CD14-positive monocyte (primary cell): ENCODE results near the gene PLPP6. TPM values are rescaled to one million over a fixed set of nuclear protein-coding genes. Genes with fewer than 3 reads are reported as not detected.

Experiments
- DNase-seq, 3 donors: peaks; one replicate each; pipeline ENCODE4 v3.0.0-alpha.2; 2011 to 2022
- H2AFZ ChIP-seq: 2 replicates; pipeline ENCODE4 v1.6.0; 2012; ENCODE audit warnings: mild to moderate bottlenecking, low read depth, low read length, inconsistent platforms; ENCODE audit not compliant: insufficient read depth, poor library complexity, severe bottlenecking
- H3K27ac ChIP-seq, 2 donors: 1 replicate in 1 of 2; 2 replicates in 1 of 2; pipeline ENCODE4 v1.5.1; 2012 to 2013; ENCODE audit warnings: low read length in 2 of 2, control low read depth in 1 of 2, inconsistent platforms in 1 of 2, low read depth in 1 of 2, mild to moderate bottlenecking in 1 of 2
- H3K27me3 ChIP-seq, 2 donors: one replicate each; pipeline versions ENCODE4 v1.6.0 to v1.6.1; 2011 to 2013; ENCODE audit warnings: low read length in 2 of 2; ENCODE audit not compliant: control insufficient read depth in 2 of 2, insufficient read depth in 2 of 2
- H3K36me3 ChIP-seq, 2 donors: replicated peaks in 1 of 2; 1 replicate in 1 of 2; 2 replicates in 1 of 2; pipeline versions ENCODE4 v1.5.1 to v1.6.1; 2012 to 2013; ENCODE audit warnings: low read length in 2 of 2, control low read depth in 1 of 2, inconsistent platforms in 1 of 2, mild to moderate bottlenecking in 1 of 2; ENCODE audit not compliant: insufficient read depth in 2 of 2, control insufficient read depth in 1 of 2
- H3K4me1 ChIP-seq, 2 donors: 1 replicate in 1 of 2; 2 replicates in 1 of 2; pipeline versions ENCODE4 v1.5.1 to v1.6.1; 2012 to 2013; ENCODE audit warnings: low read length in 2 of 2, control low read depth in 1 of 2, inconsistent platforms in 1 of 2, mild to moderate bottlenecking in 1 of 2, moderate library complexity in 1 of 2; ENCODE audit not compliant: insufficient read depth in 2 of 2, control insufficient read depth in 1 of 2
- H3K4me2 ChIP-seq: replicated peaks from 2 replicates; pipeline ENCODE3; 2012; ENCODE audit warnings: low read length, moderate library complexity, mild to moderate bottlenecking; ENCODE audit not compliant: poor library complexity, severe bottlenecking; ENCODE audit errors: extremely low read depth
- H3K4me3 ChIP-seq, 3 experiments: fragments of 200-600 bp in 1 of 3; sonication (generic) in 1 of 3; replicated peaks in 1 of 3; 1 replicate in 2 of 3; 2 replicates in 1 of 3; pipeline ENCODE4 v1.5.1; 2011 to 2013; ENCODE audit warnings: low read length in 3 of 3, mild to moderate bottlenecking in 3 of 3, control low read depth in 2 of 3, low read depth in 2 of 3, inconsistent platforms in 1 of 3, moderate library complexity in 1 of 3
- H3K79me2 ChIP-seq: 2 replicates; pipeline ENCODE4 v1.6.0; 2012; ENCODE audit warnings: mild to moderate bottlenecking, control low read depth, inconsistent platforms, low read length, moderate library complexity; ENCODE audit not compliant: insufficient read depth
- H3K9ac ChIP-seq: 2 replicates; pipeline ENCODE4 v1.6.0; 2017; ENCODE audit warnings: low read length, mild to moderate bottlenecking; ENCODE audit not compliant: insufficient read depth, poor library complexity, severe bottlenecking
- H3K9me3 ChIP-seq, 2 donors: replicated peaks in 1 of 2; 1 replicate in 1 of 2; 2 replicates in 1 of 2; pipeline versions ENCODE4 v1.5.1 to v1.6.1; 2012 to 2013; ENCODE audit warnings: low read length in 2 of 2, control low read depth in 1 of 2; ENCODE audit not compliant: control insufficient read depth in 1 of 2, insufficient read depth in 1 of 2
- H4K20me1 ChIP-seq: 2 replicates; pipeline ENCODE4 v1.6.0; 2012; ENCODE audit warnings: mild to moderate bottlenecking, low read length, control low read depth, moderate library complexity; ENCODE audit not compliant: insufficient read depth
- H3K27ac Mint-ChIP-seq, 7 donors: one replicate each; pipeline ENCODE4 v1.8.0; 2020; ENCODE audit warnings: mild to moderate bottlenecking in 7 of 7, mixed read lengths in 7 of 7, moderate library complexity in 6 of 7, inconsistent platforms in 2 of 7
- H3K27me3 Mint-ChIP-seq, 3 donors: one replicate each; pipeline ENCODE4 v1.8.0; 2021 to 2022; ENCODE audit warnings: low read depth in 3 of 3, mild to moderate bottlenecking in 3 of 3, mixed read lengths in 3 of 3, moderate library complexity in 3 of 3, inconsistent platforms in 1 of 3
- H3K36me3 Mint-ChIP-seq, 2 donors: one replicate each; pipeline ENCODE4 v1.8.0; 2020; ENCODE audit warnings: mixed read lengths in 2 of 2, inconsistent platforms in 1 of 2, mild to moderate bottlenecking in 1 of 2
- H3K4me1 Mint-ChIP-seq: one replicate; pipeline ENCODE4 v1.8.0; 2020; ENCODE audit warnings: mild to moderate bottlenecking, mixed read lengths
- H3K4me3 Mint-ChIP-seq, 2 donors: one replicate each; pipeline ENCODE4 v1.8.0; 2020; ENCODE audit warnings: mild to moderate bottlenecking in 2 of 2, mixed read lengths in 2 of 2, moderate library complexity in 1 of 2
- H3K9me3 Mint-ChIP-seq, 7 donors: one replicate each; pipeline ENCODE4 v1.8.0; 2020 to 2022; ENCODE audit warnings: mixed read lengths in 7 of 7, mild to moderate bottlenecking in 6 of 7, moderate library complexity in 6 of 7, inconsistent platforms in 2 of 7
- WGBS: methylation state at CpG from one replicate; pipeline ENCODE4 v1.1.5; 2013; ENCODE audit warnings: missing lambda C conversion rate; ENCODE audit not compliant: insufficient coverage; 5-methylcytosine and 5-hydroxymethylcytosine counted together
- intact Hi-C, 2 donors: fragments of 100-400 bp; cut with micrococcal nuclease; formaldehyde crosslinking; loops; one replicate each; pipeline versions ENCODE4 v1.15.0 to v1.15.1; 2023
- polyA plus RNA-seq, 3 donors: library from polyadenylated mRNA; depleted of rRNA in 1 of 3; unstranded in 2 of 3; stranded (reverse) in 1 of 3; fragments of 300-500 nt in 2 of 3; fragments of >200 nt in 1 of 3; fragmentation: Illumina TruSeq in 2 of 3; gene quantifications; 1 replicate in 2 of 3; 2 replicates in 1 of 3; pipeline ENCODE4 v1.2.3, GENCODE V29; 2012 to 2021
- TF ChIP-seq, protein P1 (sequence below): fragments of 200-600 bp; IDR thresholded peaks from one replicate; pipeline ENCODE4 v1.8.0; 2022; ENCODE audit warnings: antibody characterized with exemption, mild to moderate bottlenecking

The PLPP6 gene
- polyA plus RNA-seq, 3 donors: 1.6 to 1.8 (median 1.8) TPM

DNA sequence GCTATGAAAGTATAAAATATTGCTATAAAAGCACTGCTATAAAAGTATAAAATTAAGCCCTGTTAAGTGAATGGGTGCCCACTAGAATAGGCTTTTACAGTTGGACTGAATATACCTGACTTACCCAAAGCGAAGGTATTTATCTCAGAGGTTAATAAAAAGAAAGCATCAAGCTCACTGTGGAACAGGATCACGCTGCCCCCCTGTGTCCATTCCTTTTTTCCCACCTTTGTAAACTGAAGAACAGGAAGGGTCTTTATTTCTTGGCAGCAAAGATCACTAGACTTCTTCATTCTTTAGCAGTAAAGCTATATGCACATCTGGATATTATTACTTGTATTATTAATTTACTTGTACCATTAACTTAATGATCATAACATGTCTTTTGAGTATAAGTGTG is 22.1 kb upstream of the PLPP6 start:
- TF ChIP-seq, protein P1, sequence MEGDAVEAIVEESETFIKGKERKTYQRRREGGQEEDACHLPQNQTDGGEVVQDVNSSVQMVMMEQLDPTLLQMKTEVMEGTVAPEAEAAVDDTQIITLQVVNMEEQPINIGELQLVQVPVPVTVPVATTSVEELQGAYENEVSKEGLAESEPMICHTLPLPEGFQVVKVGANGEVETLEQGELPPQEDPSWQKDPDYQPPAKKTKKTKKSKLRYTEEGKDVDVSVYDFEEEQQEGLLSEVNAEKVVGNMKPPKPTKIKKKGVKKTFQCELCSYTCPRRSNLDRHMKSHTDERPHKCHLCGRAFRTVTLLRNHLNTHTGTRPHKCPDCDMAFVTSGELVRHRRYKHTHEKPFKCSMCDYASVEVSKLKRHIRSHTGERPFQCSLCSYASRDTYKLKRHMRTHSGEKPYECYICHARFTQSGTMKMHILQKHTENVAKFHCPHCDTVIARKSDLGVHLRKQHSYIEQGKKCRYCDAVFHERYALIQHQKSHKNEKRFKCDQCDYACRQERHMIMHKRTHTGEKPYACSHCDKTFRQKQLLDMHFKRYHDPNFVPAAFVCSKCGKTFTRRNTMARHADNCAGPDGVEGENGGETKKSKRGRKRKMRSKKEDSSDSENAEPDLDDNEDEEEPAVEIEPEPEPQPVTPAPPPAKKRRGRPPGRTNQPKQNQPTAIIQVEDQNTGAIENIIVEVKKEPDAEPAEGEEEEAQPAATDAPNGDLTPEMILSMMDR: no peak
- Histone ChIP-seq H3K4me3 (no peak overlapping the region), H3K27ac (no peak overlapping the region), H3K9me3 (no peaks in the 10 kb centered on the region), H3K9ac (no peak overlapping the region), H3K27me3 (no peaks in the 10 kb centered on the region), H2AFZ (no peak overlapping the region), H4K20me1 (no peaks in the 10 kb centered on the region), H3K4me2 (no peak overlapping the region), H3K36me3 (no peaks in the 10 kb centered on the region), H3K4me1 (no peaks in the 10 kb centered on the region), H3K79me2 (no peaks in the 10 kb centered on the region)
- no CpG with 5 or more reads among the region's 2 CpGs for WGBS
- Mint-ChIP-seq H3K27me3 (peaks cover 7 to 10% (median 10%) of the 10 kb centered on the region in 3 donors), H3K36me3 (no peaks in the 10 kb centered on the region), H3K4me3 (no peak overlapping the region), H3K4me1 (peaks cover 3% of the 10 kb centered on the region), H3K27ac (no peak overlapping the region), H3K9me3 (peaks cover 0 to 2% (median 0%) of the 10 kb centered on the region in 7 donors)
- intact Hi-C loops: no loop called here
- no peak for DNase-seq

DNA sequence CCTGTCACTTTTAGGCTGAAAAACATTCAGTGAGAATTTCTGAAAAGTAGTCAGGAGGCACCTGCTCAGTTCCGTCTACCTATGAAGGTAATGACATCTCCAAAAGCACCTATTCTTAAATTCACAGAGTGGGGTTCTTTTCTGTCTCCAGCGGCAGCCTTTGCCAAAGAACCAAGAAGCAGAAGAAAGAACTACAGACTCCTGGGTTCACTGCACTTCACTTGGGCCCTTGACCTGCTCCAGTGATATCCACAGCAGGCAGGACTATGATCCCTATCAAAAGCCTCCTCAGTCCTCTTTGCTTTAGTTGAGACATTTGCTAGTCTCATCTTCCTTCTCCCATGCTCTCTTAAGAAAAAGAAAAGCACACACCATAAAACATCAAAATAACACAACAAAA is 19.7 kb upstream of the PLPP6 start:
- Mint-ChIP-seq H3K27ac (no peak overlapping the region), H3K36me3 (no peaks in the 10 kb centered on the region), H3K4me3 (no peak overlapping the region), H3K4me1 (peaks cover 3% of the 10 kb centered on the region), H3K9me3 (peaks cover 0 to 2% (median 0%) of the 10 kb centered on the region in 7 donors), H3K27me3 (peaks cover 2 to 5% (median 4%) of the 10 kb centered on the region in 3 donors)
- Histone ChIP-seq H3K9ac (no peak overlapping the region), H3K79me2 (no peaks in the 10 kb centered on the region), H3K36me3 (no peaks in the 10 kb centered on the region), H3K4me2 (no peak overlapping the region), H3K9me3 (no peaks in the 10 kb centered on the region), H2AFZ (no peak overlapping the region), H3K27me3 (no peaks in the 10 kb centered on the region), H4K20me1 (no peaks in the 10 kb centered on the region), H3K4me3 (no peak overlapping the region), H3K27ac (no peak overlapping the region), H3K4me1 (no peaks in the 10 kb centered on the region)
- intact Hi-C loops: no loop called here
- 100% methylated on average over 2 of the region's 2 CpGs for WGBS
- no peak for DNase-seq
- TF ChIP-seq, protein P1: no peak
